Measurements from ENCODE around the gene PHLDA1. TPM values are rescaled to one million over a fixed set of nuclear protein-coding genes. Genes with fewer than 3 reads are reported as not detected.

Gene PHLDA1
- total and polyA plus RNA-seq, 9 donors, result 3.8 to 37.7 (median 13.1) TPM

GRCh38 chr12:75998292-75999063, 33.1 kb downstream of the PHLDA1 start:
- Histone ChIP-seq H3K27me3 (no peaks in the 10 kb centered on the region), H3K36me3 (no peaks in the 10 kb centered on the region), H3K4me1 (ENCODE audit: insufficient read depth) (no peaks in the 10 kb centered on the region), H3K27ac (no peak overlapping the region), H3K4me3 (no peak overlapping the region), H3K9me3 (no peaks in the 10 kb centered on the region)
- WGBS, 3 donors, result 63 to 72% (median 67%) methylated on average over 4 of the region's 4 CpGs
- no peak for DNase-seq
- TF ChIP-seq CTCF (IDR thresholded peaks at IDR 0.05) (no peak), EP300 (IDR thresholded peaks at IDR 0.05) (no peak), POLR2A (IDR thresholded peaks at IDR 0.05) (no peak)
- intact Hi-C loops (cut with DNase I), result no loop called here

- no peaks in the 10 kb centered on the region for H3K4me1 ChIP-seq (ENCODE audit: insufficient read depth)
- no peak overlapping the region for H3K4me3 ChIP-seq
- 69 to 78% (median 77%) methylated on average over 3 of the region's 3 CpGs for WGBS, 3 donors
- DNase-seq, result no peak
- H3K9me3 ChIP-seq, result no peaks in the 10 kb centered on the region
- no peak overlapping the region for H3K27ac ChIP-seq
- no peak for TF ChIP-seq EP300 (IDR thresholded peaks at IDR 0.05)
- no peak for TF ChIP-seq CTCF (IDR thresholded peaks at IDR 0.05)
- TF ChIP-seq POLR2A (IDR thresholded peaks at IDR 0.05), result no peak
- intact Hi-C loops (cut with DNase I), result no loop called here
- H3K36me3 ChIP-seq, result no peaks in the 10 kb centered on the region
- H3K27me3 ChIP-seq, result no peaks in the 10 kb centered on the region
Measured at GRCh38 chr12:75997658-75998057, 33.9 kb downstream of the PHLDA1 start.

- intact Hi-C loops (cut with DNase I), result no loop called here
Measured at GRCh38 chr12:75996861-75997447, 34.6 kb downstream of the PHLDA1 start.

GRCh38 chr12:75995691-75996090, 35.9 kb downstream of the PHLDA1 start:
- no peaks in the 10 kb centered on the region for H3K4me1 ChIP-seq (ENCODE audit: insufficient read depth)
- no peak overlapping the region for H3K4me3 ChIP-seq
- no peak for DNase-seq
- no peaks in the 10 kb centered on the region for H3K9me3 ChIP-seq
- H3K27me3 ChIP-seq, result no peaks in the 10 kb centered on the region
- no peak for TF ChIP-seq EP300 (IDR thresholded peaks at IDR 0.05)
- no peak for TF ChIP-seq CTCF (IDR thresholded peaks at IDR 0.05)
- no peak for TF ChIP-seq POLR2A (IDR thresholded peaks at IDR 0.05)
- intact Hi-C loops (cut with DNase I), result no loop called here
- no peaks in the 10 kb centered on the region for H3K36me3 ChIP-seq
- no peak overlapping the region for H3K27ac ChIP-seq

More at GRCh38 chr12:75996861-75997447, 34.6 kb downstream of the PHLDA1 start:
- TF ChIP-seq CTCF (IDR thresholded peaks at IDR 0.05) (no peak), EP300 (IDR thresholded peaks at IDR 0.05) (no peak), POLR2A (IDR thresholded peaks at IDR 0.05) (no peak)
- H3K27me3 ChIP-seq, result no peaks in the 10 kb centered on the region
- H3K9me3 ChIP-seq, result no peaks in the 10 kb centered on the region
- H3K4me1 ChIP-seq (ENCODE audit: insufficient read depth), result no peaks in the 10 kb centered on the region
- no peak overlapping the region for H3K4me3 ChIP-seq
- no peaks in the 10 kb centered on the region for H3K36me3 ChIP-seq
- no peak overlapping the region for H3K27ac ChIP-seq
- WGBS, 3 donors, result 23 to 28% (median 25%) methylated on average over 1 of the region's 1 CpG
- DNase-seq, result no peak
